ENCODE measurements around the gene PSD4.

PSD4 gene

GRCh38 chr2:113186433-113186796 is 12.6 kb downstream of the PSD4 start:
- no peak for DNase-seq

GRCh38 chr2:113187771-113188170 is 14.0 kb downstream of the PSD4 start:
- DNase-seq, result peak; percentile 67 to 80

- DNase-seq, result no peak
Observed at GRCh38 chr2:113190871-113191270, 17.1 kb downstream of the PSD4 start.

- DNase-seq, result no peak
Observed at GRCh38 chr2:113192459-113193100, 18.8 kb downstream of the PSD4 start.

GRCh38 chr2:113195923-113196501 is 22.2 kb downstream of the PSD4 start:
- DNase-seq, result no peak

- no peak for DNase-seq
Observed at GRCh38 chr2:113196839-113197238, 23.1 kb downstream of the PSD4 start.

- DNase-seq, result no peak
Observed at GRCh38 chr2:113197347-113198047, 23.7 kb downstream of the PSD4 start.

GRCh38 chr2:113198048-113198789 is 24.4 kb downstream of the PSD4 start:
- DNase-seq, result no peak

GRCh38 chr2:113198790-113199612 is 25.2 kb downstream of the PSD4 start:
- DNase-seq, result peak; percentile 52 to 80

GRCh38 chr2:113200236-113200635 is 26.5 kb downstream of the PSD4 start:
- no peak for DNase-seq

- no peak for DNase-seq
Observed at GRCh38 chr2:113200736-113201490, 27.1 kb downstream of the PSD4 start.

- DNase-seq, result no peak
Observed at GRCh38 chr2:113201496-113202304, 27.9 kb downstream of the PSD4 start.

GRCh38 chr2:113202305-113203216 is 28.8 kb downstream of the PSD4 start:
- no peak for DNase-seq

GRCh38 chr2:113203217-113203530 is 29.4 kb downstream of the PSD4 start:
- no peak for DNase-seq

GRCh38 chr2:113203901-113204519 is 30.2 kb downstream of the PSD4 start:
- DNase-seq, result peak; percentile 35 to 86

GRCh38 chr2:113206251-113206650 is 32.5 kb downstream of the PSD4 start:
- DNase-seq, result no peak

- no peak for DNase-seq
Observed at GRCh38 chr2:113207021-113207420, 33.2 kb downstream of the PSD4 start.

GRCh38 chr2:113208396-113208795 is 34.6 kb downstream of the PSD4 start:
- no peak for DNase-seq

- no peak for DNase-seq
Observed at GRCh38 chr2:113209011-113209645, 35.4 kb downstream of the PSD4 start.

Data from inflammatory macrophage treated with lipopolysaccharide for 1 hour (primary cell).